ENCODE results near the gene MGRN1.

GRCh38 chr16:4661661-4662060, 37.0 kb downstream of the MGRN1 start:
- TF ChIP-seq POLR2A (IDR thresholded peaks at IDR 0.05; ENCODE audit: low read depth, low read length) (no peak), TAF1 (IDR thresholded peaks at IDR 0.05; ENCODE audit: borderline replicate concordance, low read depth, low read length) (no peak), POLR2AphosphoS5 (IDR thresholded peaks at IDR 0.05; ENCODE audit: low read depth, low read length) (no peak)

Measured in GM12892 (cell line).